ENCODE results near the gene DOK1. TPM values are rescaled to one million over a fixed set of nuclear protein-coding genes. Genes with fewer than 3 reads are reported as not detected.

The DOK1 gene
- total RNA-seq, 1 experiment from 2014 or later: 6.2 TPM

DNA sequence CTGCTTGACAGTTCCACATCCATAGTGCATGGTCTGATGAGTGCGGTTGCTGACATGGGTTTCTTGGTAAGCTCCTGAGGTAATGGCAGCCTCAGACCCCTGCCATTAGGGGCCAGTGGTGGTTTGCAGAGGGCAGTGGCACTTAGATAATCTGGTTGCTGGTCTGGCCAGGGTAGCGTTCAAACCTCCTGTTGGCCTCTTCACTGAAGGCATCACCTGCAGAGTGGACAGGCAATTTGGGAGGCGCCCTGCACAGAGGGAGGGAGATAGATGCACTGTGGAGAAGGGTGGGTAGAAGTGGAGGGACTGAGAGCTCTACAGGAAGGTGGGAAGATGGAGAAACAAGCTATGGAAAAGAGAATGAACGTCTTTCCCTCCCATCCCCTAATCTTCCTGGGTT, 21.1 kb upstream of the DOK1 start:
- Histone ChIP-seq H3K4me1 (ENCODE audit: control insufficient read depth, insufficient read depth, low read length) (no peaks in the 10 kb centered on the region), H3K4me3 (ENCODE audit: low read depth in 2 of 2, low read length in 2 of 2) (no peak overlapping the region), H3K36me3 (ENCODE audit: control insufficient read depth, insufficient read depth, low read length) (peaks cover 3% of the 10 kb centered on the region), H3K27me3 (ENCODE audit: control insufficient read depth, insufficient read depth, low read length) (no peaks in the 10 kb centered on the region; the same call in 1 of the 2 replicates), H3K9me3 (ENCODE audit: control insufficient read depth, insufficient read depth, low read depth, low read length) (no peaks in the 10 kb centered on the region), H3K27ac (ENCODE audit: low read length) (no peak overlapping the region)
- in situ Hi-C loops (cut with HindIII; ENCODE audit: low pct_unique_long_range_greater_than_20kb, low sequenced_read_pairs): no loop called here
- ATAC-seq (no peak), DNase-seq (ENCODE audit: low read depth, low spot score) (no peak)
- POLR2A ChIA-PET: no interaction called here
- TF ChIP-seq TCF7L2 (IDR thresholded peaks at IDR 0.05; ENCODE audit: low read depth, low read length): no peak
- TF ChIP-seq, protein P1, sequence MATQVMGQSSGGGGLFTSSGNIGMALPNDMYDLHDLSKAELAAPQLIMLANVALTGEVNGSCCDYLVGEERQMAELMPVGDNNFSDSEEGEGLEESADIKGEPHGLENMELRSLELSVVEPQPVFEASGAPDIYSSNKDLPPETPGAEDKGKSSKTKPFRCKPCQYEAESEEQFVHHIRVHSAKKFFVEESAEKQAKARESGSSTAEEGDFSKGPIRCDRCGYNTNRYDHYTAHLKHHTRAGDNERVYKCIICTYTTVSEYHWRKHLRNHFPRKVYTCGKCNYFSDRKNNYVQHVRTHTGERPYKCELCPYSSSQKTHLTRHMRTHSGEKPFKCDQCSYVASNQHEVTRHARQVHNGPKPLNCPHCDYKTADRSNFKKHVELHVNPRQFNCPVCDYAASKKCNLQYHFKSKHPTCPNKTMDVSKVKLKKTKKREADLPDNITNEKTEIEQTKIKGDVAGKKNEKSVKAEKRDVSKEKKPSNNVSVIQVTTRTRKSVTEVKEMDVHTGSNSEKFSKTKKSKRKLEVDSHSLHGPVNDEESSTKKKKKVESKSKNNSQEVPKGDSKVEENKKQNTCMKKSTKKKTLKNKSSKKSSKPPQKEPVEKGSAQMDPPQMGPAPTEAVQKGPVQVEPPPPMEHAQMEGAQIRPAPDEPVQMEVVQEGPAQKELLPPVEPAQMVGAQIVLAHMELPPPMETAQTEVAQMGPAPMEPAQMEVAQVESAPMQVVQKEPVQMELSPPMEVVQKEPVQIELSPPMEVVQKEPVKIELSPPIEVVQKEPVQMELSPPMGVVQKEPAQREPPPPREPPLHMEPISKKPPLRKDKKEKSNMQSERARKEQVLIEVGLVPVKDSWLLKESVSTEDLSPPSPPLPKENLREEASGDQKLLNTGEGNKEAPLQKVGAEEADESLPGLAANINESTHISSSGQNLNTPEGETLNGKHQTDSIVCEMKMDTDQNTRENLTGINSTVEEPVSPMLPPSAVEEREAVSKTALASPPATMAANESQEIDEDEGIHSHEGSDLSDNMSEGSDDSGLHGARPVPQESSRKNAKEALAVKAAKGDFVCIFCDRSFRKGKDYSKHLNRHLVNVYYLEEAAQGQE (IDR thresholded peaks at IDR 0.05; ENCODE audit: insufficient read depth in 1 of 2, low read depth in 2 of 2, low read length in 1 of 2): no peak
- TF ChIP-seq SIN3A (IDR thresholded peaks at IDR 0.05; ENCODE audit: borderline replicate concordance, insufficient read depth, low read depth, low read length): no peak
- no peak for TF ChIP-seq POLR2AphosphoS5 (IDR thresholded peaks at IDR 0.05; ENCODE audit: low read depth, low read length)
- TF ChIP-seq, protein P2, sequence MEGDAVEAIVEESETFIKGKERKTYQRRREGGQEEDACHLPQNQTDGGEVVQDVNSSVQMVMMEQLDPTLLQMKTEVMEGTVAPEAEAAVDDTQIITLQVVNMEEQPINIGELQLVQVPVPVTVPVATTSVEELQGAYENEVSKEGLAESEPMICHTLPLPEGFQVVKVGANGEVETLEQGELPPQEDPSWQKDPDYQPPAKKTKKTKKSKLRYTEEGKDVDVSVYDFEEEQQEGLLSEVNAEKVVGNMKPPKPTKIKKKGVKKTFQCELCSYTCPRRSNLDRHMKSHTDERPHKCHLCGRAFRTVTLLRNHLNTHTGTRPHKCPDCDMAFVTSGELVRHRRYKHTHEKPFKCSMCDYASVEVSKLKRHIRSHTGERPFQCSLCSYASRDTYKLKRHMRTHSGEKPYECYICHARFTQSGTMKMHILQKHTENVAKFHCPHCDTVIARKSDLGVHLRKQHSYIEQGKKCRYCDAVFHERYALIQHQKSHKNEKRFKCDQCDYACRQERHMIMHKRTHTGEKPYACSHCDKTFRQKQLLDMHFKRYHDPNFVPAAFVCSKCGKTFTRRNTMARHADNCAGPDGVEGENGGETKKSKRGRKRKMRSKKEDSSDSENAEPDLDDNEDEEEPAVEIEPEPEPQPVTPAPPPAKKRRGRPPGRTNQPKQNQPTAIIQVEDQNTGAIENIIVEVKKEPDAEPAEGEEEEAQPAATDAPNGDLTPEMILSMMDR (IDR thresholded peaks at IDR 0.05): no peak
- BruUV-seq (replicated peaks): no TSS peak
- intact Hi-C loops (cut with micrococcal nuclease; ENCODE audit: unreplicated experiment): no loop called here
- CTCF ChIA-PET: no interaction called here

DNA sequence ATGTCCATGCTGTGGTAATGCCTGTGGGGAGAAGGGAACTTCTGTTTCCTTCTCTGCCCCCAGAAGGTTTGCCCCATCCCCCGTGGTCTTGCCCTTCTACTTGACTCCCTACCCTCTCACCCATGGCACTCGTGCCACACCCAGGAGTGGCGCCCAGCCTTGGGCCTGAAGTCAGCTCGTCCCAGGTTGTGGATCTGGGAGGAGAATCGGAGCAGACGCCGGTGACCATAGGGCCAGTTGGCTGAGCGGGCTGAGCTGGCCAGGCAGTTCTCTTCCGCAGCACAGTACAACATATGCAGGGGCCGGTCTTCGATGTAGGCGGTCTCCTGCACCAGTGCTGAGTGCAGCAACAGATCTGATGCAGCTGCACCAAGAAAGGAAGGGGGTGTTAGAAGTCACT, 20.1 kb upstream of the DOK1 start:
- ATAC-seq: no peak
- ChIA-PET CTCF (no interaction called here), POLR2A (no interaction called here)
- no peak for TF ChIP-seq POLR2AphosphoS5 (IDR thresholded peaks at IDR 0.05; ENCODE audit: low read depth, low read length)
- TF ChIP-seq, protein P1 (IDR thresholded peaks at IDR 0.05; ENCODE audit: insufficient read depth in 1 of 2, low read depth in 2 of 2, low read length in 1 of 2): no peak
- no peak for TF ChIP-seq SIN3A (IDR thresholded peaks at IDR 0.05; ENCODE audit: borderline replicate concordance, insufficient read depth, low read depth, low read length)
- no TSS peak for BruUV-seq (replicated peaks)
- DNase-seq (ENCODE audit: low read depth, low spot score): no peak
- no peak overlapping the region for H3K27ac ChIP-seq (ENCODE audit: low read length)
- in situ Hi-C loops (cut with HindIII; ENCODE audit: low pct_unique_long_range_greater_than_20kb, low sequenced_read_pairs) (no loop called here), intact Hi-C loops (cut with micrococcal nuclease; ENCODE audit: unreplicated experiment) (no loop called here)
- H3K9me3 ChIP-seq (ENCODE audit: control insufficient read depth, insufficient read depth, low read depth, low read length): no peaks in the 10 kb centered on the region
- no peaks in the 10 kb centered on the region for H3K4me1 ChIP-seq (ENCODE audit: control insufficient read depth, insufficient read depth, low read length)
- no peaks in the 10 kb centered on the region; the same call in none of the 2 replicates for H3K36me3 ChIP-seq (ENCODE audit: control insufficient read depth, insufficient read depth, low read length)
- H3K4me3 ChIP-seq (ENCODE audit: low read depth in 2 of 2, low read length in 2 of 2): no peak overlapping the region
- no peaks in the 10 kb centered on the region; the same call in 1 of the 2 replicates for H3K27me3 ChIP-seq (ENCODE audit: control insufficient read depth, insufficient read depth, low read length)

Measured in Panc1 (cell line).